GM15510 (cell line): Measurements from ENCODE around the gene PPA2.

Source experiments
- POLR2A ChIP-seq: IDR thresholded peaks from 3 replicates; pipeline ENCODE4 v1.6.1; 2011; ENCODE audit warnings: borderline replicate concordance; ENCODE audit not compliant: insufficient read length; ENCODE audit errors: extremely low read depth

Gene PPA2

DNA sequence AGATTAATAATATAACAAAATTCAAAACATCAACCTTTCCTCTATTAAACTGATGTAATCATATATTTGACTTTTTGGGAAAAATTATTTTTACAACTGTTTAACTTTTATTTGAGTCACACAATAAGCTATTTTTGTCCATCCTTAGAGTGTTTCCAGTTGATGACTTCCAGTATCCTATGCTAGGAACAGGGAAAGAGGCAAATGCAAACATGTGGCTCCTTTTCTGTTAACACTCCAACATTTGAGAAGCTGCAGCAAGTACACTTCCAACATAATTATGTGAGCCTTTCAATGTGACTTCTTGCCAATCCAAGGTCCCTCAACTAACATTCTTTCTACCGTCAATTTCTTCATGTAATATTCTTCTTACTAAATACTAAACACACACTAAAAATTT lies 117.7 kb downstream of the PPA2 start:
- no peak for TF ChIP-seq POLR2A

DNA sequence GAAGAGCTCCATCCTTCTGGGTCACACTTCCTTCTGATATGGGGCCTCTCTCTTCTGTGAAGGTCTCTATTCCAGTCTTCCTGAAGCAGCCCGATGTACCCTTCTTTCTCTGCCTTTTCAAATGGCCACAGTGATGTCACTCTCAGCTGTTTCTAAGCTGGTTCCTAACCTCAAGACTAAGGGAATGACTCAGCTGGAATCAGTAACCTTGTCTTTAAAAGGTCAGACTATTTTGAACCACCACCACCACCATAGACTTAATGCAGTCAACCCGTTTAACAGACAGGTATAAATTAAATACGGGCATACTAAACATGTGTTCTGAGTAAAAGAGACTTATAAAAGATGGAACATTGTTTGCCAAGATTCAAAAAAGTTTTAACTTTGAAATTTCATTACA lies 121.0 kb downstream of the PPA2 start:
- TF ChIP-seq POLR2A: no peak

DNA sequence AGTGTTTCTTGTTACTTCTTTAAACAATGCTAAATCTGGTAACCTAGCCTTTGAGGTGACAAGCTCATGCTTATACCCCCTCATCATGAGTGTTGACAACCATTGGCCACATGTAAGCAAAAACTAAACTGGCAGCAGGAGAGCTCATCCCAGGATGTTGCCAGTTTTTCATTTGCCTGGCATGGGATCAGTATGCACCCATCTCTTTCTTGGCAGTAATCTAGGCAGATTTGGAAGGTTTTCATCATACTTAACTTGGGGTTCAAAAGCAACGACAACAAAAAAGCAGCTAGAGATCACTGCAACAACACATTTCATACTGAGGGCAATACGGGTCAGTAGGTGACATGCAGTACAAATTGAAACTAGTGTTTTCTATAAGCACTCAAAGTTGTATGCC lies 122.0 kb downstream of the PPA2 start:
- TF ChIP-seq POLR2A: no peak

DNA sequence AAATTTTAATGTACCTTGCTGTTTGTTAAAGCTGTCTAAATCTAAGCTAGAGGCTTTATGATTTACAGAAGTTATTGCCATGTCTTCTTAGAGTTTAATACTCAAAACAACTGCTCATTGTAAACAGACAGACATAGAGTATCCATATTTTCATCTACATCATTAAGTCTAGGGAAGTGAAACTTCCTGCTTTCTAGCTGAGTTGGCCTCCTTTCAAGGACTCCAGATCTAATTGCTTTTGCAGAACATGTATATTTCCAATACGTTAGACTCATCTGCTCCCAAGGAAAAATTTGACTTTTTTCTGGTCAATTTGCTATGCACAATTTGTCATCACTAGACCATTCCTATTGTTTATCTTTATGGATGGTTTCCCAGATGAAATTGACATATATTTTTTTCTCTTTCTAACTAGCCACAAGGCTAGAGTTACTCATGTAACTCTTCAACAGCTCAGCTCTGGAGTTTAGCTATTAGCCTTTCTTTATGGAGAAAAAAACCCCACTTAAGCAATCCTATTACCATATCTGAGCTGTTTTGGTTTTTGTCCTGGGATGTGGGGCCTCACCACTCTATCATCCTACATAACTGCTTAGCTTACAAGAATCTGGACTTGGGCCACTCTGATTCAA lies 122.9 kb downstream of the PPA2 start:
- no peak for TF ChIP-seq POLR2A

DNA sequence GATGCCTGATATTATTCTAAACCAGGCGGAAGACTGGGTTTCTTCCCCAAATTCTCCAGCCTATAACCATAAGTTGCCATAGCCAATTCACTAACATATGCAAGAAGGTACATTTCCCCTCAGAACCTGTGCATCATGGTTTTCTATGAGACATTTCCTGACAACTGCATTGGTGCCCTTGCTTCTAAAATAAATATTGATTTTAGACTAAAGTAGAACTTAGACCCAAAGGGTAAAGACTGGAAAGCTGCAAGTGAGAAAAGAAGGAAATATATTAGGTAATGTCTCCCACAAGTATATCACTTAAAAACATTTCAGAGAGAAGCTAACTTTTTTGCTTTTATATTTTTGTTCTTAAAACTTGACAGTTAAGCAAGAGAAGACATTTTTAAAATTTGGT lies 125.1 kb downstream of the PPA2 start:
- no peak for TF ChIP-seq POLR2A

DNA sequence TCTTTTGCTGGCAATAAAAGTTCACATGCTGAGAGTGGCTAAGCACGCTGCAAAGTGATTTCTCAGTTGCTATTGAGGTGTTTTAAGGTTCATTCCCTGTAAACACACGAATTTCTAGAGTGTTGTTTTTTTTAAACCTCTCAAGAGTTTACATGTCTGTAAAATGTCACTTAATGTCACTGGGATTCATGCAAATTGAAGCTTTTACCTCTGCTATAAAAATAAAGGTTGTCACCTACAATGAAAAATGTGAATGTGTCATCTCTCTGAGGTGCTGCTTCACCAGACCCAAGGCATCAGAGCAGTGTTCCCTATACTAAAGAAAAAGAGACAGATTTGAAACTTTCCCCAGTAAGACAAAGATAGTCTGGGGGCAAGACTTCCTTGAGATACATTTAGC lies 127.0 kb downstream of the PPA2 start:
- TF ChIP-seq POLR2A: no peak

DNA sequence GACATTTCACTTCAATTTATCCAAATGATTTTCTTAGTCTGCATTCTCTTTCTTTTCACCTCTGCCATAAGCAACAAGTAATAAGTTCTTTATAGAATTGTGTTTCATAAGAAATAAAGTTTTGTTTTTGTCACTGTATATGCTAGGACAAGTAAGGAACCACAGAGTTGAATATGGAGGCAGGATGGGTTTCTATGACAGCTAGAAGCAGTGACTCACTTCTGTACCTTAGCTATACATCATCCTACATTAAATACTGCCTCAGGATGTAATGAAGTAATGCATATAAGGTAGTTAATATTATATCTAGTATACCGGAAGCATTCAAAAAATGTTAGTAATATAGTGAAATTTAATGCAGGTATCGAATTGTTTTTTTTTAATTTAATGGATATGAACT lies 128.0 kb downstream of the PPA2 start:
- no peak for TF ChIP-seq POLR2A

DNA sequence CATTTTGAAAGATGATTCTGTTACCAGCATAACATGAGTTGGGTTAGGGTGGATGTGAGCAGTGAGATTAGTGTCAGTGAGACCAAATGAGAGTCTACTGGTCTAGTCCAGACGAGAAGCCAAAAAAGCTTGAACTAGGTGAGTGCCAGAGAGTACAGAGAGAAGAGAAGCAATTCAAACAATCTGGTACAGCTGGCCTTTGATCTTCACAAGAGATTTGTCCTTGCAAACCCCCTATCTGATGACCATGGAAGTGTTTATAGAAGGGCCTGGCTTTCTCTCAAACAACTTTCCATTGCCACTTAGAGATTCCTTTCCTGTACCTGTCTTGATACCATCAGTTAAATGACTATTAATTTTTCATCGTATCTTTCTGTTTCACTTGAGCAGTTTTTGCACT lies 128.5 kb downstream of the PPA2 start:
- no peak for TF ChIP-seq POLR2A

DNA sequence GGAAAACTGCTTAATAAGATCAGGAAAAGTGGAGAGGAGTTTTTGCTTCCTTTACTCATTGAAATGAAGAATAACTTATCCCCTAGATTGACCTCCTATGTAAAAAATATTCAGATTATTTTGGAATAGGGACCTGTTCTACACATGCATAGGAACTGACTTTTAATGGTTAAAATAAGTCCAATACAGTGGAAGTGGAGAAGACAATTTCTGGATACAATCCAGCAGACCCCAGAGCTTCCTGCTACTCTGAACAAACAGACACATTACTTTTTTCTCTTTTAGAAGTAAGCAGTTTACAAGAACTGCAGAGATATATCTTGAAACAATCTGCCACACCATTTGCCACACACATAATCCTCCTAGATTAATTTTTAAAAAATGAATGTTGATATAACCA lies 129.7 kb downstream of the PPA2 start:
- no peak for TF ChIP-seq POLR2A

DNA sequence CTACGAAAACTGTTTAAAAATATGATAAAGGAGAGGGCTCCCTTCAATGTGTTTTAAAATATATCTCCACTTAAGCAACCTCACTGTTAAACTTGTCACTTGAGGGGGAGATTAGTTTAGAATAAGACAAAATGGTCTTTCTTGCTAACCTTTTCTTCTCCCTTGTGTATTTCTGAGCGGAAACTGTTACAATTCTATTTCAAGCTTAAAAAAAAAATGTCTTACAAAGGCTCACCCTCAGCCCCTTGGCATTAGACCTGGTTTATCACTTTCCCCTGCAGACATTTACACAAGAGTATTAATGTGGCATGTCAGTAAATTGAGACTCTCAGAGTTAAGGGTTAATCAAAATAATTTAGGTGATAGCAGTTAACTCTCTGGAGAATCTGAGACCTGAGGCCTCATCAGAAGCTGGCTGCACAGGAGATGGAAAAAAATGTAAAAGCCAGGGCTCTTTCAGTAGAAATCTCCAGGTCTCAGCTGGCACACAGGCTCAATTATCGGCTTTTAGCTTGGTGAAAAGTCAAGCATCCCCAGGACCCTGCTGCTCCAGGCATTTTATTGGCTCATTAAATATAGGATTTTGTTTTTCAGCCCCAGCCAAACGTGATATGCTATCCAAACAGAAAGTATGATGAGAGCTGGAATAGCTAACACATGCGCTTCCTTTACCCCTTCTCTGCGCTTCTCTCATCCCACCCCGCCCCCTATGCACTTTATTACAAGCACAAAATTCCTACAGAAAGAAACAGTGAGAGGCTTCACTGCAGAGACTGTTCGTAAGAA lies 130.5 kb downstream of the PPA2 start:
- TF ChIP-seq POLR2A: no peak

DNA sequence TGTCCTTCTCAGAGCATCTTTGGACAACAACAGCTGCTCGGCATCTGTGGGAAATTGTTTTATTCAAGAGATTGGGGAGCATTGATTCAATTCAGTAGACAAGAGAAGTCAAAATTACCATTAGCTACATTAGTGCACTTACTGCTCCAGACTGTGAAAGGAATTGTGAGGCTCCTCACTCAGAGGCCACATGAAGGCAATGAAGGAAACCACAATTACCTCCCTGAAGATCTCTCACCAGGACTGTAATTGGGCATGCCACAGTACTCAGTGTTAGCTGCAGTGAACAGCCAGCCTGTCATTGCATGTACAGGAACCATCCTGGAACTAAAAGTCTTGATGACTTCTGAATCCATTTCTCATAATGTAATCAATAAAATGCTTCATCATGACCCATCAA lies 144.8 kb downstream of the PPA2 start:
- TF ChIP-seq POLR2A: no peak

DNA sequence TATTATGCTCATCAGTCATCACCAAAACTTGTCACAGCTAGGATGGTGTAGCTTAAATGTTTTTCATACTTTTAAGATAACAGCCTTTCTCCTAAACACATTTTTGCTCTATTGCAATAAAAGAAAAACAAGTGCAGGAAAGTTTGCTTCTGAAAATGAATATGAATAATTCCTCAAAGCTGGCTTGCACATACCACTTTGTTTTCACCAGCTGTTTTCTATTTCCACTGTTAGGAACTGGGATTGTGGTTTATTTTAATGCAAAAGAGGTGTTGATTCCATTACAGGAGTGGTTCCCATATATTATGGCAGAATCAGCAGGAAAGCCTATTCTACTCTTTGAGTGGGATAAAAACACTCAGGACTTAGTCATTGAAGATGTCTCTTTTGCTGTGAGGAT lies 145.9 kb downstream of the PPA2 start:
- no peak for TF ChIP-seq POLR2A

DNA sequence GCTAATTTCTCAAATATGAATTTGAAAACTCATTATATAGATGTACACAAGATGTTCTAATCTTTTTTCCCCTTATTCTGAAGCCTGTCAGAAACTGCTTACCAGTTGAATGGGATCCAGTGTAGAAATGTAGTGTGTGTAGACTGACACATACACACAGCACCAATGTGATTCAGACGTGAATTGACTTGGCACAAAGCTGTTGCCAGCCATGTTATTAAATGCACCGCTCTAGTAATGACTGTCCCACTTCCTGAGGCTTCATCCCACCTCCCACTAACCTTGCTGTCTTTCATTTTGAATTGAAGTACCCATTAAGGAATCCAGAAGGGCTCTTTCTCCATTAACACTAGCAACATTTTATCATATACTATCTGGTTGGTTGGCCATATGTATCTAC lies 146.6 kb downstream of the PPA2 start:
- TF ChIP-seq POLR2A: no peak
